ENCODE measurements around the gene GRIN2A.

The GRIN2A gene

DNA sequence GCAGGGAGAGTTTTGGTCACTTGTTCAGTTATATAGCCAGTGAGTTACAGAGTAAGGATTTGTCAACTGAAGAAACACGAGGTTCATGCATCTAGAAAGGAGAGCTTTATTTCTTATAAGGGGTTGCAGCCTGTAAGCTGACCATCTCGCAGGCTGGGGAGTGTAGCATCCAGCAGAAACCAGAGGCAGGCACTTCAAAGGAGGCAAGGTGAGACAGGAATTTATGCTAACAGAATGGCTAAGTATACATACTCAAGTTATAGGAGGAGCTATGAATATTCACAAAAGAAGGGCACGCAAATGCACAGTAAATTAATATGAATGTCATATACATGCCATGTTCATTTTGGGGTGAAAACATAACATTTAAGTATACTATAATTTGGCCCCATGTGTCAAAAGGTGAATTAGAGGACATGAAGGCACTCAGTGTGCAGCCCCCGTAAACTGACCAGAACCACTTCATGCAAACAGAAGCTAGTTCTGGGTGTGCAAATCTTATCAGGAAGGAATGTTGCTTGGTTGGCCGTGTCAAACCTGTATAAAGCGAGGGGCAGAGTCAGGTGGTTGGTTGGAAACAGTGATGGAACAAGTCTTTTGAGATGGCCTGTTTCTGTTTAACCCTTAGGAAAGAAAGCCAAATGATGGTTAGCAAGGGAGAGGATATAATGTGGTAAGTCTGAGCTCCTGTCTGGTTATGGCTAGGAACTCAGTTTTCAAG, 97.0 kb downstream of the GRIN2A start:
- DNase-seq (ENCODE audit: low spot score), result no peak

DNA sequence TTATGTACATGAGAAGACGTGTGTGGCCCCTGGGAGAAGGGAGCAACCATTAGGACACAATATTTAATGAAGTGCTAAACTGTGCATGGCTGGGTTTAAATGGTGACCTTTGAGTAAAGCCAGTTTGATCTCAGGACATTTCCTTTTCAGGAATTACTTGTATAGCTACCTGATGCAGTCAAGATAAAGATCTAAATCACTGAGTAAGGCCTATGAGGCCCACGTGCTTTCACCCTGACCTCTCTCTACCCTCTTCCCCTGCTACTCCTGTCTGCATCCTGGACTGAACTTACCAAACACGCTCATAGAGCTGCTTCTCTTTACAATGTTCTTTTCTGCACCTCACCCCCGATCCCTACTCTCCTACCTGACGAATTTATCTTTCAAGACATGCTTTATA, 98.9 kb downstream of the GRIN2A start:
- DNase-seq (ENCODE audit: low spot score), result no peak

DNA sequence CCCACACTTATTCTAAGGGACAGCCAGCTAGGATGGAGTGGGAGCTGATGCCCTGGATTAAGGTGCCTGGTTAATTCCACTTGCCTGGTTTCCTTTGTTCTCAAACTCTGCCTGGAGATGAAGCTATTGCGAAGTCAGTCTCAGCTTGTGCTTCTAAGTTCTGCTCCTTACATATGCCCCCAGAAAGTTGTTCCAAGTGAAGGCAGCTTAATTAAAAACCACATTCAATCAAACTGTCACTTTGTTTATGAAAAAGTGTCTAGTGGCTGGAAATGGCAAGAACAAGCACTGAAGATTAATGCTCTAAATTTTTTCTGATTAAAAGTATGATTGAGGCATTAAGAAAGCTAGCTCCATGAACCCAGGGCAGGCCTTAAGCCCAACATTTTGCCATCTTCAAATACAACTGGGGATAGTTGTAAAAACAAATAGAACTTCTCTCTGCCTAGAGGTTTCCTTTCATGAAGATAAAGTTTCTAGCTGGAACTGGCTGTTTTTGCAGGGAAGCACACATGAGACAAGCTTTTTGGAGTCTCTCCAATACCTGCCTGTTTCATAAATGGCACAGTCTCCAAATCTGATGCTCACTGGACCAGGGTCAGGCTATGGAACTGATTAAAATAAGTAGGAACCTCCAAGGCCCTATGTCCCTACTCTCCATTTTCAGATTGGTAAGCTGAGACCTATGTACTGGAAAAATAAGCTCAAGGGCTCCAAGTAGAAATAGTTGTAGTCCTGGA, 100.9 kb downstream of the GRIN2A start:
- no peak for DNase-seq (ENCODE audit: low spot score)

DNA sequence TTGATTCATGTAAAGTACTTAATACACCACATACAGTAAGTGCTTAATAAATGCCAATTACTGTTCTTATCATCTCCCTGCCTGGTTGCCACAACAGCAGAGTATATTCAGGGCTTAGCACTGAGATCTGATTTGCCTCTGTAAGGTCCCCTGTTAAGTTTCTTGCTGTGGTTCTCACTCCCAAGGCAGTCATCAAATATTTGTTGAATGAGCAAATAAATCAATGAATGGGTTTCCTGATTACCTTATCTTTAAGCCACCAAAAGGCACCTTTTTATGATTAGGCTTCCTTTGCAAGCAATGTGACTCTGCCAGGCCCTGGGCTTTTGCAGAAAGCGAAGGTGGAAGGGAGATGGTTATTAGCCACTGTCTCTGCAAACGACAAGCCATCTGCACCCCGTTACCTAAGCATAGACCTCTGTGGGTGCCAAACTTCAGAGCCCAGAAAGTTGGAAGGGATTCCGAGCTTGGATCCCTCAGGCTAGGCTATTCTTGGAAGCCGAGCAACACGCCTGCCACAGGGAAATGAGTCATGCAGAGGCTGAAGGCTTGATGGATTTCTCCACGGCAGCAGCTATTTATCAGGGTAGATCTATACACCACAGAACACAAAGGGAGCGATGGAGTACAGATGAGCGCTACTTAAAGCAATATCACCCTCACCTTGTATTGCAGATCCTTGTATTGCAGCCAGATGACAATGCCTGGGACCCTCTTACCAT, 102.0 kb downstream of the GRIN2A start:
- no peak for DNase-seq (ENCODE audit: low spot score)

DNA sequence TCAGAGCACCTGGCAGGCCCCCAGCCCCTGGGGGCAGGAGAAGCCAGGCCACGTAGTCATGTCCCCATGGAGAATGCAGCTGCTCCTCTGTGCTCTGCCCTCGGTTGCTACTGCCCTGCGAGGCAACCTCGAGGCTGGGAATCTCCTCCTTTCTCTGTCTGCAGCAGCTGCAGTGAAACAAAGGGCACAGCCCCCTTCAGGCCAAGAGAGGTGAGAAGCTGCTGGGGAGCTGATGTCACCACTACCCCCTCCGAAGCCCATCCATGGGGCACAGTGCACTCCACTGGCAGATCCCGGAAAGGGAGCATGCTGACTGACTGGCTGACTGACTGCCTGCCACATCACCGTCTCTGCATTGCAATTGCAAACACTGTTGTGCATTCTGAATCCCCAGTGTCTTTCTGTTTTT, 103.7 kb downstream of the GRIN2A start:
- no peak for DNase-seq (ENCODE audit: low spot score)

DNA sequence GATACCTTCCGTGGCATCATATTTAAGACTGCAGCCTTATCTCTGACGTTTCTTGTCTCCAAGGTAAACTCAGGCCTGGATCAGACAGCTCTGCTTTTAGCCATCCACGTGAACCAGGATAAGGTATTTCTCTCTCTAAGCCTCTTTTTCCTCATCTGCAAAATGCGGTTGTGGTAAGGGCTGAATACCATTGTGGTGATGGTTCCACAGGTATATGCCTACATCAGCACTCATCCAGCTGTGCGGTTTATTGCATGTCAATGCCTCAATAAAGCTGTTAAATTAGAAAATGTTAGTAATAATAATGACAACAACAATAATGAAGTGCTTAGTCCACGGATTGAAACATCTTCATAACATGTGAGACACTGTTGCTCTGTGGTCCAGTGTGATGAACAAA, 104.4 kb downstream of the GRIN2A start:
- no peak for DNase-seq (ENCODE audit: low spot score)

DNA sequence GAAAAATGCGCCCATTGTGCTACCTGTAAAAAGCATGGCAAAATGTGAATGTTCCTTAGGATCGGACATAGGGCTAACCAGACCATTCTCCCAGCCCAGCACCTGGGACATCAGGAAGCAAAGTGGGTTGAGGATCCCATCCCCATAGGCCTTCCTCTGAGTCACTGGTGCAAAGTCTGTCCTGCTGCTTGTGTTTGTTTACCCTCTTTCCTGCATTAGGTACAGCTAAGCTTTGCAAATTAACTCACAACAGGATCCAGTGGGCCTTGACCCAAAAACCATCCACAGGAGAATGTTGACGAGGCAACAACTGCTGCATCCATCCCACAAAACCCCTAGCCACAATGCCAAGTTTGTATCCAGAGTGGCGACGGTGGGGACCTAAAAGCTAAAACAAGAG, 106.2 kb downstream of the GRIN2A start:
- DNase-seq (ENCODE audit: low spot score), result no peak

DNA sequence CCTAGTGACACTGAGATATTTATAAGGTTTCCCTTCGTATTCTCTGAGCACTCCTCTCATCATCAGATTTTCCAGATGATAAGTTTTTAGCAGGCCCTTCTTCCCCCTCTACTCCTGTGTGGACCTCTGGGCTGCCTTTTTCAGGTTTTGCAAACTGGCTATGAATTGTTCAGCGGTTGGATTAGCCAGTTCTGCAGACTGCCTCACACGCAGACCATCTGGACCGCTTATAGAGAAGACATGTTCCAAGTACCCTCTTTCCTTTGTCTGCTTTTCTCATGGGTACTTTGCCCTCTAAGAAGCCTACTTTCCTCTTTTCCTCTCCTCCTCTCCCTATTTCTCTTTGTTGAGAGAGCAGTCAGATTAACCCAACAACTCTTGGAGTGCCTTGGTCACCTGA, 111.6 kb downstream of the GRIN2A start:
- DNase-seq (ENCODE audit: low spot score), result no peak

DNA sequence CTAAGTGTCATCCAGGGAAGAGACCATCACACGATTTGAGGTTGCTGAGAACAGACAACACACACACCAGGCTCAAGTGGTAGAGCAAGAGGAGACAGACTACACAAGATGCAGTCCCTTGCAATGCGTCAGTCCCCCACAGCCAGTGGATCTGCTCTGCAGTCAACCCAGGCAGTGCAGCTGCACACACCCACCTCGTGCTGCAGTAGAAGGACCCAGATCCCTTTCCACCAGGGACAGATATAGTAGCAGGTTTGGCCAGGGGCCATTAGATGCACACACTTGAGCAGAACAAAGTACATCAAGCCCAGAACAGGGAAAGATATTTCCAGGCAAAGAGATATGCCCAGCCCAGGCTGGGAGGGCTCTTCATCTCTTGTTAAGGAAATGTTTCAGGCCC, 112.9 kb downstream of the GRIN2A start:
- no peak for DNase-seq (ENCODE audit: low spot score)

DNA sequence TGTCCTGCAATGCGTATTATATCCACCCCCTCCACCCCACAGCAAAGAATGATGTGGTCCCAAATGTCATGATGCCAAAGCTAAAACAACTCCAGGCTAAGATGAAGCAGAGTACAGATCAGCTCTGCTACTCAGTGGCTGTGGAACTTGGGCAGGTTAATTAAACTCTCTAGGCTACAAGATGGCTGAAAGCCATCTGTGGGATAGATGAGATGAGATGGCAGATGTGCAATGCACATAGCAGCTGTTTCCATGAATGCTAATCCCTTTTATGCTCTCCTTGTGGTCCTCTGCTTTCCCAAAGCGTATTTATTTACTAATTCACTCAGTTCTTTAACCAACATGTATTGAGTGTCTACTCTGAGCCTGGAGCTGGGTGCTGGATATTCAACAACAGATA, 114.4 kb downstream of the GRIN2A start:
- DNase-seq (ENCODE audit: low spot score), result no peak

DNA sequence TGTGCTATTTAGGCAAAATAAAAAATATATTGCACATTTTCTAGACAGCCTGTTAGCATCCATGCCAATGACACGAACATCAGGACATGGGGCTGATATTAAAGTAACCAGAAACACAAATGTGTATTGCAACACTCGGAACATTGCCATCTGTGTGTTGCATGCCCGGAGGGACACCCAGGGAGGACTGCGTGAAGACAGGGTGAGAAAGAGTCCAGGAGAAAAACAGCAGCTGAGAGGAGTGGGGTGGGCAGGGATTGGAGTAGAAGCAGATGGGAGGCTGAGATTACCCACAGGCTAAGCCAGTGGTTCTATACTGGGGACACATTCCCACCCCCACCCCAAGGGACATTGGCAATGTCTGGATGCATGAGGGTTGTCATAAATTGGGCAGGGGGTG, 114.8 kb downstream of the GRIN2A start:
- no peak for DNase-seq (ENCODE audit: low spot score)

DNA sequence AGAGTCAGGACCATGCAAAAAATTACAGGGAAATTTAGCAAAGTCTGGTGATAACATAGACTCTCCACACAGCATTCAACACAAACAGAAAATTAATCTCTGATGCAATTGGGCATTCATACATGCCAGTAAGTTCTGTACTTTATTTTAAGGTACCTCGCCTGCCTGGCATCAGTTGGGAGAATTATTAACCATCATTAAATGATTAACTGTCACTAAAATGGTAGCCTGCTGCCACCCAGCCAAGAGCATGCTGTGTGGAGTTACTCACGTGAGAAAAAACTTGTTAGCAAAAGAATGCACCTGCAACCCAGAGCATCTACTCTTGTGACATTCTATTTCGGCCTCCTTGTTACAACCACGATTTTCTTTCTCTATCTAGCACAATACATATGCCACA, 117.2 kb downstream of the GRIN2A start:
- DNase-seq (ENCODE audit: low spot score), result no peak

DNA sequence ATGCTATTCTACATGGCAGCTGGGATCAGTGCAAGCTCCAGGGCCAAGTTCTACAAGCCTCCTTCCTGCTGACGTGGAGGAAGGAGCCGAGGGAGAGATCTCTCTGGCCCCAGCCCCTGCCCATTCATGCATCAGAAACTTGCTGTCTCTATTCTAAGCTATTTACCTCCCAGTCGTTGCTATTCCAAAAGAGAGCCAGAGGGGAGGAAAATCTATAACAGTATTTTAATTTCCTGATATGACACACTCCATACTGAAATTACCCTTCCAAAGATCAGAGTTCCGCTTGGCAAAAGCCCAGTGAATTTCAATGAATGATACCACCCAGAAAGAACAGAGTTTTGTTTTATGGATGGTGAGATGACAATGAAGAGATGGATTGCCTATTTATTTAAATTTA, 133.4 kb downstream of the GRIN2A start:
- no peak for DNase-seq (ENCODE audit: low spot score)

DNA sequence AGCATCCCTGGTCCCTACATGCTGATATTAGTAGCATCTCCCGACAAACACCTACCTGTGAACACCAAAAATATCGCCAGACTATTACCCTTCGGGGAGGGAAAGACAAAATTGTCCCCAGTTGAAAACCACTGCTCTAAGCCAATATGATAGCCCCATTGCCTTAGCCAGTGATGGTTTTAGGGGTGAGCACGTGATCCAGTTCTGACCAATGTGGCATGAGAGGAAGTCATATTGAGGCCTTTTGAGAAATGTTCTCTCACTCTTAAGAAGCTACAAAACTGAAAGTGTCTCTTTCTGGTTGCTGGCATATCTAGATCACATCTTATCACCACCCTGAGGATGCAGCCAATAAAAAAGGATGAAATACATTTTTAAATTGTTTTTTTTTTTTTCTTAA, 136.3 kb downstream of the GRIN2A start:
- DNase-seq (ENCODE audit: low spot score), result no peak

DNA sequence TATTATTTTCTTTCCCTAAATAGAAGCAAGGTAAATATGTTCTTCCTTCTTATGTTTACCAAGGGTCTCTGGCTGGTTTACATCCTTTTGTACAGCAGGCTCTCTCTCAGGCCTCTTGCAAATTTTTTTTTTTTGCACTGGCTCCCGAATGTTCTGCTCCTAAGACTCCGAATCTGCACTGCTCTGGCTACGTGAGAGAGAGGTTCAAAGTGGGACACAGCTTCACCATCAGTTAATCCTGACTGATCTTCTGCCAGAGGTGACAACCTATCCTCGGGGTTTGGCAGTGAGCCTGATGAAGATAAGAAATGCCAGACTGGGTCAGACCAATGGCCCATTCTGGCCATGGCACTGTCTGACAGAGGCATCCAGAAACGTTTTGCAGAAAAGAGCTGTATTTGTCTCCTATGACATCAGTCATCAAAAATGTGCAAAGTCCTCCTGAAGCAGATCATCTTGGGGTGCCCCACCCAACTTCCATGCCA, 136.9 kb downstream of the GRIN2A start:
- no peak for DNase-seq (ENCODE audit: low spot score)

DNA sequence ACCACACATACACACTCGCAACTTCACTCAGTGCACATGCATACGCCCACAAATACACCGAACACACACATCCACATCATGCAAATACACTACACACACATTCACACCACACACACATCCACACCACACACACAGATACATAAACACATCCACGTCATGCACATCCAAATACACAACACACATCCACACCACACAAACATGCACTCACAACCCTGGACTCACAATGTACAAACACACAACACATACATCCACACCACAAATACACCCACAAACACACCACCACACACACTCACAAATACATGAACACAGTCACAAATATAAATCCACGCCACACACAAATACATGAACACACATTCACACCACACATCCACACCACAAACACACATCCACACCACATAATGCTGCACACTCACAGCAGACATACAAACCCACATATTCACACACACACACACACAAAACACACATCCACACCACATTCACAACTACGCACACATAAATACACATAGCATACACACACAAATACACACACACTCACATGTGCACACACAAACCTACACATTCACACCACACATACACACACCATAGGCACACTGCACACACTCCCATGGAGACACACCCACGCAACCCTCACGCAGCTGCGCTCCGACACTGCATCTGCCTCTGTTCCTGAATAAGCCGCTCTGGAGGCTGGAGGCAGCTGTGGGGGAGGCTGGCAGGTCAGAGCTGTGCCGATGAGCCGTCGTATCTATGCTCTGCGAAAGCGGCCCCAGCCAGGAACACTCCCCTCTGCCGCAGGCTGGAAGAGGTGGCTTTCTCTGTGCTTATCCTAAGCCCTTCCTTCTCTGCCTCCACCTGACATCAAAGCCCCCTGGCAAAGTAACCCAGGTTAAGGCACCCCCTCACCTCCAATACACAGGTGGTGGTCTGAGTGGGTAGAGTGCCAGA, 141.8 kb downstream of the GRIN2A start:
- DNase-seq (ENCODE audit: low spot score), result no peak

DNA sequence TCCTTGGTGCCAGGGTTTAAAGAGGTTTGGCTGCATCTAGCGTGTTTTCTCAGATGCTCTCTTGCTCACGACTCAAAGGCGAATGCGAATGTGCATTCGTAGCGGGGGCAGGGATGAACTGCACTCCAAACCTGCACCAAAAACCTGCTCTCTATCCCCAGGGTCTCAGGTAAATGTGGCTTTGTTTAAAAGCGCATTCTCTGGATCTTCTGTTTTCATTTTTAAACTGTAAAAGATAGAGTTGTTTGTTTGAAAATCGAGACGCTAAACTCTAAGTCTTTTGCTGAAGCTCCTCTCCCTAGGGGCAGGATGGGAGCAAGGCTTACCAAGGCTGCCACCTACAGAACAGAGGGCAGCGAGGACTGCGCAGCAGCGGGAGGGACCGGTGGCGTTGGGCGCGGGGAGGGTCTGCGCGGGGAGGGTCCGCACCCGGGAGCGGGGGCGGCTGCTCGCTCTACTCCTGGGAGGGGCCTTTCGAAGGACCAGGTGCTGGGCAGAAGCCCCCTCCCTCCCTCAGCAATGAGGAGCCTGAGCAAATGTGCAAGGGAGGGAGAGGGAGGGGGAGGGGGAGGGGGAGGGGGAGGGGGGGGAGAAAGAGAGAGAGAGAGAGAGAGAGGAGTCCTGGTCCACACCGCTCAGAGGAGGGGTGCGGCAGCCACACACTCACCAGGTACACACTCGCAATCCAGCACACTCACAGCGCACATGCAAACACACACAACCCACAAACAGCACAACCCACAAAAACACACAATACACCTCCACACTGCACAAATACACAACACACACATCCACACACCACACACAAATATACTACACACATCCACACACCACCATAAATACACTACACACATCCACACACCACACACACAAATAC, 142.8 kb downstream of the GRIN2A start:
- no peak for DNase-seq (ENCODE audit: low spot score)

DNA sequence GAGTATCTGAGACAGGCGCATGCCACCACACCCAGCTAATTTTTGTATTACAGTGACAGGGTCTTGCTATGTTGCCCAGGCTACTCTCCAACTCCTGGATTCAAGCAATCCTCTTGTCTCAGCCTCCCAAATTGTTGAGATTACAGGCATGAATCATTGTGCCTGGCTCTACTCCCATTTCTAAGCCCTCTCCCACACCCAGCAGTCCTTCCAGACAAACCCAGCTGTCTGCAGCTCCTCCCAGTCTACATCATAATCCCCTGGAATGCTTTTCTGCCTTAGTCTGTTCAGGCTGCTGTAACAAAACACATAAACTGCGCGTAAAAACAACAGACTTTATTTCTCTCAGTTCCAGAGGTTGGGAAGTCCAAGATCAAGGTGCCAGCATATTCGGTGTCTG, 144.5 kb downstream of the GRIN2A start:
- no peak for DNase-seq (ENCODE audit: low spot score)

DNA sequence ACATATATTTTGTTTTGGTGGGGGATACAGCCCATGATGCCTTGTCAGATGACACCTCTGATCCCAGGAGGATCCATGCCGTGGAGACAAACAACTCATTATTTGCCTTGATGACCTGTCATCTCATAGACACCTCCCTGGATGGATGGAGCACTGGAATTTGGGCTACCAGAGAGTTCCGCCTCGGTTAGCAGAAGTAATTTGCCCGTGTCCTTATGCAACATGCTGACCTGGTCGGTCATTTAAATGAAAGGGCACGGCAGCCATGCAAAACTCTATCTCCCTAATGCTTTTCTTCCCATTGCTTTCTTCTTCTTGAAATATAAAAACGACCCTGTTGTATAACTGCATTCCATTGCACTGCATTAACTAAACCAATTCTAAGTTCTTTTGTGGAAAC, 145.3 kb downstream of the GRIN2A start:
- no peak for DNase-seq (ENCODE audit: low spot score)

DNA sequence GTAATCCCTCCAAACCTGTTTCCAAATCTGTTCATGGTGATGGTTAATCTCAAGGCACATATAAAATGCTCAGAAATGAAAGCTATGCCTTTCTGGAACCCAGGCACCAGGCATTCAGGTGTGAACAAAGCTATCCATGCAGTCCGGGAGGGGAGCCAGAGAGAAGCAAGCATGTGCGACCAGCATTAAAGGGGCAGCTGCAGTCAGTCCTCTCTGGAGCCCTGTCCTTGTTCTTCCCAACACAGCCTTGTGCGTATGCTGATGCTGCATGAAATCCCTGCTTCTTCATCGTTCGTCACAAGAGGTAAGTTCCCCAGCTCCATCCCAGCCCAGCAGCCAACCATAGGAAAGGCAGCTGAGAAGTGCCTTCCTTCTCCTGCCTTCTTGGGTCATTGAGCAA, 148.7 kb downstream of the GRIN2A start:
- no peak for DNase-seq (ENCODE audit: low spot score)

DNA sequence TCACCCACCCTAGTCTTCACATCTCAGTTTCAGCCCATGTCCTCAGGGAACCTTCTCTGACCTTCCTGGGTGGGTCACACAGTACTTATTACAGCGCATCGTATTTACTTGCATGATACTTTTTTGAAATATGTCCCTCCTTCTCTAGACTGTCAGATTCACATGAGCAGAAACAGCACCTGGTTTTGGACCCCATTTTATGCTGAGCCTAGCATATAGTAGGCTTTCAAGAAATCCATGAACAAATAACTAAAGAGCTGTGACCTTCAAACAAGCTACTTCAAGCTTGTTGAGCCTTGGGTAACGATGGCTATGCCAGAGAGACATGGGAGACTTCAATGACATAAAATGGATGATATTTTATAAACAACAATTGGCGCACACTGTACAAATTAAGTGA, 150.3 kb downstream of the GRIN2A start:
- no peak for DNase-seq (ENCODE audit: low spot score)

Measured in CD4-positive, alpha-beta T cell treated with Interleukin-15 for 4 hours (primary cell).